ENCODE measurements around the gene CCDC3.
"Not testable (repeated sequence)": the region's sequence is repeated elsewhere in the genome, so short reads cannot be mapped to it uniquely, and the experiment has no call there.

The CCDC3 gene

DNA sequence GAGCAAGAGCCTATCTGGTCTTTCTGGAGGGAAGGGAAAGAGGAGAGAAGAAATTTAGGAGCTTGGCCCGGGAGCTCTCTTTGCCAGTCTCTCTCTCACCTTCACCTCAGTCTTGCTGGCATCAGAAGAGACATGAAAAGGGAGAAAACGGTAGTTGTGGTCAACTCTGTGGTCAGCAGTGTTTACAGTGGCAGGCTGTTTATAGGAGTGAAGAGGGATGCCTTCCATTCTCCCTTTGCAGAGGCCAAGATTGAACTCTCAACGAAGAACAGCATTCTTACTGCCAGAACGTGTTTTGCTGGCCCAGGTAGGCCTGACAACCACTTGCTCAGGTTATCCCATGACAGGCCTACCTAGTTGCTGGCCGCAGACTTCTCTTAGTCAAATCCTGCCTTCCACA, 133.3 kb downstream of the CCDC3 start:
- Histone ChIP-seq H3K79me2 (ENCODE audit: low read length) (no peaks in the 10 kb centered on the region), H2AFZ (ENCODE audit: low read length) (no peak overlapping the region), H3K4me1 (ENCODE audit: low read length) (peaks cover 6% of the 10 kb centered on the region; the same call in 1 of the 2 replicates), H3K9ac (ENCODE audit: low read length) (no peak overlapping the region), H3K27me3 (replicated peaks; ENCODE audit: insufficient read depth, low read length) (no peaks in the 10 kb centered on the region), H3K9me2 (replicated peaks; ENCODE audit: insufficient read depth, low read length) (0 out of 2 replicates have a peak, but pooled peaks cover 3% of the 10 kb centered on the region), H3K4me2 (ENCODE audit: low read depth, low read length) (no peak overlapping the region), H4K20me1 (ENCODE audit: insufficient read depth, low read length) (no peaks in the 10 kb centered on the region), H3K36me3 (replicated peaks; ENCODE audit: insufficient read depth, low read length) (no peaks in the 10 kb centered on the region), H3F3A (ENCODE audit: insufficient read depth, low read length) (no peaks in the 10 kb centered on the region), H3K27ac (ENCODE audit: low read length) (no peak overlapping the region), H3K4me3 (ENCODE audit: low read length) (no peak overlapping the region), H3K9me3 (replicated peaks; ENCODE audit: insufficient read depth, low read length) (no peaks in the 10 kb centered on the region)
- DNase-seq = peak; percentile 30
- TF ChIP-seq EZH2phosphoT487 (IDR thresholded peaks at IDR 0.05; ENCODE audit: low read length) = no peak
- TF ChIP-seq, protein P1, sequence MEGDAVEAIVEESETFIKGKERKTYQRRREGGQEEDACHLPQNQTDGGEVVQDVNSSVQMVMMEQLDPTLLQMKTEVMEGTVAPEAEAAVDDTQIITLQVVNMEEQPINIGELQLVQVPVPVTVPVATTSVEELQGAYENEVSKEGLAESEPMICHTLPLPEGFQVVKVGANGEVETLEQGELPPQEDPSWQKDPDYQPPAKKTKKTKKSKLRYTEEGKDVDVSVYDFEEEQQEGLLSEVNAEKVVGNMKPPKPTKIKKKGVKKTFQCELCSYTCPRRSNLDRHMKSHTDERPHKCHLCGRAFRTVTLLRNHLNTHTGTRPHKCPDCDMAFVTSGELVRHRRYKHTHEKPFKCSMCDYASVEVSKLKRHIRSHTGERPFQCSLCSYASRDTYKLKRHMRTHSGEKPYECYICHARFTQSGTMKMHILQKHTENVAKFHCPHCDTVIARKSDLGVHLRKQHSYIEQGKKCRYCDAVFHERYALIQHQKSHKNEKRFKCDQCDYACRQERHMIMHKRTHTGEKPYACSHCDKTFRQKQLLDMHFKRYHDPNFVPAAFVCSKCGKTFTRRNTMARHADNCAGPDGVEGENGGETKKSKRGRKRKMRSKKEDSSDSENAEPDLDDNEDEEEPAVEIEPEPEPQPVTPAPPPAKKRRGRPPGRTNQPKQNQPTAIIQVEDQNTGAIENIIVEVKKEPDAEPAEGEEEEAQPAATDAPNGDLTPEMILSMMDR (IDR thresholded peaks at IDR 0.05; ENCODE audit: low read length) = no peak
- no peak for TF ChIP-seq EZH2 (optimal IDR thresholded peaks at IDR 0.05; ENCODE audit: low read depth, low read length)

DNA sequence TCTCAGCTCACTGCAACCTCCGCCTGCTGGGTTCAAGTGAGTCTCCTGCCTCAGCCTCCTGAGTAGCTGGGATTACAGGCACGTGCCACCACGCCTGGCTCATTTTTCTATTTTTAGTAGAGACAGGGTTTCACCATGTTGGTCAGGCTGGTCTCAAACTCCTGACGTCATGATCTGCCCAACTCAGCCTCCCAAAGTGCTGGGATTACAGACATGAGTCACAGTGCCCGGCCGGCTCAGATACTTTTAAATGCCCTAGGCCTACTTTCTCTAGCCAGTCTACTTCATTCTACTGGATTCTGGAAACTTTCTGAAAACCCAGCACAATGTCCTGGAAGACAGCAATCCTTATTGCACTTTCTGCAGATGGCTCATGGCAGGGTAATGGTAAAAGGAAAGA, 136.0 kb downstream of the CCDC3 start:
- H3K27ac ChIP-seq (ENCODE audit: low read length); H2AFZ ChIP-seq (ENCODE audit: low read length): not testable (repeated sequence)

DNA sequence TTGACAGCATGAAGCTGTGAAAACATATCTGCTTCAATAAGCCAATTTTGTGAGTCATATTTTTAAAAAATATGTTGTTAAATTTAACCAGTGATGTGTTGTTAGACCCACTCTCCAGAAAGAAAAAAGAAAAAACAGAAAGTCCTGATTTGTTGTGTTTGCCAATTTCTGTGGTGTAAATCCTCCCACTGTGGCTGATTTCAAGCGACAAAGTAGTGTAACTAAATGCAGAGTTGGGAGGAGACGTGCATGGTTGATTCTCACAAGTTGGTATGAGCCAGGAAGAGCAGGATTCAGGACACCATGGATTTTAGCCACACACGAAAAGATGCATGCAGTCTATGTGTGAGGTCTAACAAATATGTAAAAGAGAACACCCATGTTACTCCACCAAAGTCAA, 139.1 kb downstream of the CCDC3 start:
- Histone ChIP-seq H3K9me2 (replicated peaks; ENCODE audit: insufficient read depth, low read length) (0 out of 2 replicates have a peak, but pooled peaks cover 3% of the 10 kb centered on the region), H3K36me3 (replicated peaks; ENCODE audit: insufficient read depth, low read length) (no peaks in the 10 kb centered on the region), H3K4me3 (ENCODE audit: low read length) (no peak overlapping the region), H3K9me3 (replicated peaks; ENCODE audit: insufficient read depth, low read length) (no peaks in the 10 kb centered on the region), H3F3A (ENCODE audit: insufficient read depth, low read length) (no peaks in the 10 kb centered on the region), H3K9ac (ENCODE audit: low read length) (no peak overlapping the region), H3K4me2 (ENCODE audit: low read depth, low read length) (no peak overlapping the region), H3K27me3 (replicated peaks; ENCODE audit: insufficient read depth, low read length) (no peaks in the 10 kb centered on the region), H4K20me1 (ENCODE audit: insufficient read depth, low read length) (no peaks in the 10 kb centered on the region), H3K79me2 (ENCODE audit: low read length) (no peaks in the 10 kb centered on the region), H3K27ac (ENCODE audit: low read length) (no peak overlapping the region), H2AFZ (ENCODE audit: low read length) (no peak overlapping the region), H3K4me1 (ENCODE audit: low read length) (no peaks in the 10 kb centered on the region)
- no peak for DNase-seq
- TF ChIP-seq, protein P1 (IDR thresholded peaks at IDR 0.05; ENCODE audit: low read length) = no peak

More for the DNA sequence above, 136.0 kb downstream of the CCDC3 start:
- not testable (repeated sequence) for DNase-seq; H3K4me2 ChIP-seq (ENCODE audit: low read depth, low read length); H3K27me3 ChIP-seq (replicated peaks; ENCODE audit: insufficient read depth, low read length); H3K79me2 ChIP-seq (ENCODE audit: low read length); H4K20me1 ChIP-seq (ENCODE audit: insufficient read depth, low read length); H3K9me2 ChIP-seq (replicated peaks; ENCODE audit: insufficient read depth, low read length); H3K9me3 ChIP-seq (replicated peaks; ENCODE audit: insufficient read depth, low read length); H3K9ac ChIP-seq (ENCODE audit: low read length); H3F3A ChIP-seq (ENCODE audit: insufficient read depth, low read length); H3K36me3 ChIP-seq (replicated peaks; ENCODE audit: insufficient read depth, low read length); H3K4me1 ChIP-seq (ENCODE audit: low read length); H3K4me3 ChIP-seq (ENCODE audit: low read length)

DNA sequence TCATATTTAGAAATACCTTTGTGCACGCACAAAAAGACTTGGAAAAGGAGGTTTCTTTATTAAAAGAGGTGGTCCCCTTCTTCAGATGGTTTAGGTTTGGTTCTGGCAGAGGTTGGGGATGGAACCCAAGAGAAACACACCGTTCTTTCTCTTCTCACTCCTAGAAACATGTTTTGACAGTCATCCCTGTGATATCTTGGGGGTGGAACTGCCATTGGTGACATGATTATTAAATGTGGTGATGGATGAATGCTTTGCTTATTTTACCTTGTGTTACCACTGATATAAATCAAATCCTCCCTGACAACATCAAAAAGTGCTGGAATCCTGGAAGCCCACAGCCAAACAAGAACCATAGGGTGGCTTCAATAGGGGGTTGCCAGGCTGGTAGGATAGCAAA, 146.5 kb downstream of the CCDC3 start:
- no peaks in the 10 kb centered on the region for H3K36me3 ChIP-seq (replicated peaks; ENCODE audit: insufficient read depth, low read length)
- H3K9me3 ChIP-seq (replicated peaks; ENCODE audit: insufficient read depth, low read length) = no peaks in the 10 kb centered on the region
- H3K27me3 ChIP-seq (replicated peaks; ENCODE audit: insufficient read depth, low read length) = no peaks in the 10 kb centered on the region
- H3K79me2 ChIP-seq (ENCODE audit: low read length) = no peaks in the 10 kb centered on the region
- no peaks in the 10 kb centered on the region for H3K4me1 ChIP-seq (ENCODE audit: low read length)
- H3K9me2 ChIP-seq (replicated peaks; ENCODE audit: insufficient read depth, low read length) = no peaks in the 10 kb centered on the region
- H4K20me1 ChIP-seq (ENCODE audit: insufficient read depth, low read length) = no peaks in the 10 kb centered on the region
- H3F3A ChIP-seq (ENCODE audit: insufficient read depth, low read length) = no peaks in the 10 kb centered on the region
- H3K4me2 ChIP-seq (ENCODE audit: low read depth, low read length) = no peak overlapping the region
- H3K27ac ChIP-seq (ENCODE audit: low read length) = no peak overlapping the region
- no peak for TF ChIP-seq EZH2phosphoT487 (IDR thresholded peaks at IDR 0.05; ENCODE audit: low read length)
- TF ChIP-seq, protein P1 (IDR thresholded peaks at IDR 0.05; ENCODE audit: low read length) = no peak
- no peak for TF ChIP-seq EZH2 (optimal IDR thresholded peaks at IDR 0.05; ENCODE audit: low read depth, low read length)
- no peak overlapping the region for H3K4me3 ChIP-seq (ENCODE audit: low read length)
- no peak overlapping the region for H3K9ac ChIP-seq (ENCODE audit: low read length)
- no peak overlapping the region for H2AFZ ChIP-seq (ENCODE audit: low read length)
- DNase-seq = no peak
